ENCODE data around the gene CREB1. TPM values are rescaled to one million over a fixed set of nuclear protein-coding genes. Genes with fewer than 3 reads are reported as not detected.

CREB1 gene
- total and polyA plus RNA-seq, 9 of the 15 experiments (the other 6 are each of a cell fraction or from before 2014, with no cell fraction given), result 8.9 to 51.3 (median 19.5) TPM

DNA sequence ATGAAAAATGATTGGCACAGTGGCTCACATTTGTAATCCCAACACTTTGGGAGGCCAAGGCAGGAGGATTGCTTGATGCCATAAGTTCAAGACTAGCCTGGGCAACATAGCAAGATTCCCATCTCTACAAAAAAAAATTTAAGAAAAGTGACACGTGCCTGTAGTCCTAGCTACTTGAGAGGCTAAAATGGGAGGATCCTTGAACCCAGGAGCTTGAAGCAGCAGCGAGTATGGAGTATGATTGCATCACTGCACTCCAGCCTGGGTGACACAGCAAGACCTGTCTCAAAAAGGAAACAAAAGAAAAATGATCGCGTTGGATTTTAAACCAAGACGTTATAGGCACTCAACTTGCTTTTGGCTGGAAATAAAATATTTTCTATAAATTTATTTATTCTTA, 37.8 kb upstream of the CREB1 start (continued):
- TF ChIP-seq, protein P1, sequence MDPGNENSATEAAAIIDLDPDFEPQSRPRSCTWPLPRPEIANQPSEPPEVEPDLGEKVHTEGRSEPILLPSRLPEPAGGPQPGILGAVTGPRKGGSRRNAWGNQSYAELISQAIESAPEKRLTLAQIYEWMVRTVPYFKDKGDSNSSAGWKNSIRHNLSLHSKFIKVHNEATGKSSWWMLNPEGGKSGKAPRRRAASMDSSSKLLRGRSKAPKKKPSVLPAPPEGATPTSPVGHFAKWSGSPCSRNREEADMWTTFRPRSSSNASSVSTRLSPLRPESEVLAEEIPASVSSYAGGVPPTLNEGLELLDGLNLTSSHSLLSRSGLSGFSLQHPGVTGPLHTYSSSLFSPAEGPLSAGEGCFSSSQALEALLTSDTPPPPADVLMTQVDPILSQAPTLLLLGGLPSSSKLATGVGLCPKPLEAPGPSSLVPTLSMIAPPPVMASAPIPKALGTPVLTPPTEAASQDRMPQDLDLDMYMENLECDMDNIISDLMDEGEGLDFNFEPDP (CRISPR knock-in tag; IDR thresholded peaks at IDR 0.05), result no peak
- TF ChIP-seq ZNF436 (CRISPR knock-in tag; IDR thresholded peaks at IDR 0.05), result no peak
- no peak for TF ChIP-seq SUPT5H (IDR thresholded peaks at IDR 0.05)
- no peak for TF ChIP-seq ZNF354B (CRISPR knock-in tag; IDR thresholded peaks at IDR 0.05)
- no peak for TF ChIP-seq ZNF778 (CRISPR knock-in tag; IDR thresholded peaks at IDR 0.05)
- TF ChIP-seq ATF7 (IDR thresholded peaks at IDR 0.05), result peak; percentile 68; the same call in 1 of the 2 replicates
- no peak for TF ChIP-seq TCF7L2 (IDR thresholded peaks at IDR 0.05; ENCODE audit: low read depth, low read length)
- no peak for TF ChIP-seq RBM17 (IDR thresholded peaks at IDR 0.05; ENCODE audit: borderline replicate concordance, low read depth, low read length)
- TF ChIP-seq, protein P2, sequence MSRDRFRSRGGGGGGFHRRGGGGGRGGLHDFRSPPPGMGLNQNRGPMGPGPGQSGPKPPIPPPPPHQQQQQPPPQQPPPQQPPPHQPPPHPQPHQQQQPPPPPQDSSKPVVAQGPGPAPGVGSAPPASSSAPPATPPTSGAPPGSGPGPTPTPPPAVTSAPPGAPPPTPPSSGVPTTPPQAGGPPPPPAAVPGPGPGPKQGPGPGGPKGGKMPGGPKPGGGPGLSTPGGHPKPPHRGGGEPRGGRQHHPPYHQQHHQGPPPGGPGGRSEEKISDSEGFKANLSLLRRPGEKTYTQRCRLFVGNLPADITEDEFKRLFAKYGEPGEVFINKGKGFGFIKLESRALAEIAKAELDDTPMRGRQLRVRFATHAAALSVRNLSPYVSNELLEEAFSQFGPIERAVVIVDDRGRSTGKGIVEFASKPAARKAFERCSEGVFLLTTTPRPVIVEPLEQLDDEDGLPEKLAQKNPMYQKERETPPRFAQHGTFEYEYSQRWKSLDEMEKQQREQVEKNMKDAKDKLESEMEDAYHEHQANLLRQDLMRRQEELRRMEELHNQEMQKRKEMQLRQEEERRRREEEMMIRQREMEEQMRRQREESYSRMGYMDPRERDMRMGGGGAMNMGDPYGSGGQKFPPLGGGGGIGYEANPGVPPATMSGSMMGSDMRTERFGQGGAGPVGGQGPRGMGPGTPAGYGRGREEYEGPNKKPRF (IDR thresholded peaks at IDR 0.05; ENCODE audit: low read depth, low read length), result no peak
- no peak for TF ChIP-seq ZNF766 (CRISPR knock-in tag; conservative IDR thresholded peaks at IDR 0.05)
- TF ChIP-seq, protein P3, sequence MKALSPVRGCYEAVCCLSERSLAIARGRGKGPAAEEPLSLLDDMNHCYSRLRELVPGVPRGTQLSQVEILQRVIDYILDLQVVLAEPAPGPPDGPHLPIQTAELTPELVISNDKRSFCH (CRISPR knock-in tag; IDR thresholded peaks at IDR 0.05), result no peak
- TF ChIP-seq, protein P3 (tag; IDR thresholded peaks at IDR 0.05), result no peak
- 0 out of 2 replicates have a peak, but pooled peaks have one; percentile 31 for TF ChIP-seq ZNF175 (CRISPR knock-in tag; IDR thresholded peaks at IDR 0.05; ENCODE audit: low read depth)
- TF ChIP-seq, protein P4, sequence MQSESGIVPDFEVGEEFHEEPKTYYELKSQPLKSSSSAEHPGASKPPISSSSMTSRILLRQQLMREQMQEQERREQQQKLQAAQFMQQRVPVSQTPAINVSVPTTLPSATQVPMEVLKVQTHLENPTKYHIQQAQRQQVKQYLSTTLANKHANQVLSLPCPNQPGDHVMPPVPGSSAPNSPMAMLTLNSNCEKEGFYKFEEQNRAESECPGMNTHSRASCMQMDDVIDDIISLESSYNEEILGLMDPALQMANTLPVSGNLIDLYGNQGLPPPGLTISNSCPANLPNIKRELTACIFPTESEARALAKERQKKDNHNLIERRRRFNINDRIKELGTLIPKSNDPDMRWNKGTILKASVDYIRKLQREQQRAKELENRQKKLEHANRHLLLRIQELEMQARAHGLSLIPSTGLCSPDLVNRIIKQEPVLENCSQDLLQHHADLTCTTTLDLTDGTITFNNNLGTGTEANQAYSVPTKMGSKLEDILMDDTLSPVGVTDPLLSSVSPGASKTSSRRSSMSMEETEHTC (IDR thresholded peaks at IDR 0.05), result no peak
- TF ChIP-seq FOXA3 (CRISPR knock-in tag; conservative IDR thresholded peaks at IDR 0.05 in 1 of 2, IDR thresholded peaks at IDR 0.05 in 1 of 2), result no peak

Measured in K562 (cell line).